CD8-positive, alpha-beta memory T cell (primary cell): Measurements from ENCODE around the gene CCDC88C. TPM values are rescaled to one million over a fixed set of nuclear protein-coding genes. Genes with fewer than 3 reads are reported as not detected.

Experiments used
- CTCF ChIA-PET: fragments of 350-600 bp; sonication (Branson Sonifier 250); formaldehyde crosslinking; loops from one replicate; lab custom pipeline; 2021; ENCODE audit warnings: antibody characterized with exemption; lab: Charles Lee
- POLR2A ChIA-PET: fragments of 350-600 bp; sonication (Branson Sonifier 250); formaldehyde crosslinking; loops from one replicate; lab custom pipeline; 2021; ENCODE audit warnings: antibody characterized with exemption; lab: Charles Lee
- DNase-seq, 5 donors: peaks; one replicate each; pipeline versions ENCODE4 v3.0.0 to v3.0.0-alpha.2; 2020 to 2022; ENCODE audit warnings: mixed read lengths in 1 of 5
- H3K27ac ChIP-seq: one replicate; pipeline ENCODE4 v1.7.0; 2013; ENCODE audit warnings: low read depth, mild to moderate bottlenecking, low read length, moderate library complexity
- H3K27me3 ChIP-seq: 2 replicates; pipeline ENCODE4 v1.7.0; 2013; ENCODE audit warnings: low read length, mild to moderate bottlenecking; ENCODE audit not compliant: insufficient read depth, poor library complexity, severe bottlenecking
- H3K36me3 ChIP-seq: 2 replicates; pipeline ENCODE4 v1.7.0; 2013; ENCODE audit warnings: mild to moderate bottlenecking, low read length, moderate library complexity; ENCODE audit not compliant: insufficient read depth
- H3K4me1 ChIP-seq: 2 replicates; pipeline ENCODE4 v1.7.0; 2013; ENCODE audit warnings: mild to moderate bottlenecking, low read length, moderate library complexity; ENCODE audit not compliant: insufficient read depth
- H3K4me3 ChIP-seq: 2 replicates; pipeline ENCODE4 v1.7.0; 2013; ENCODE audit warnings: mild to moderate bottlenecking, low read length
- H3K9me3 ChIP-seq: 2 replicates; pipeline ENCODE4 v1.7.0; 2013; ENCODE audit warnings: mild to moderate bottlenecking, low read length
- H3K27ac Mint-ChIP-seq, 8 donors: one replicate each; pipeline ENCODE4 v1.8.0; 2020 to 2021; ENCODE audit warnings: mixed read lengths in 8 of 8, mild to moderate bottlenecking in 6 of 8, inconsistent platforms in 3 of 8, moderate library complexity in 3 of 8
- H3K27me3 Mint-ChIP-seq, 2 donors: one replicate each; pipeline ENCODE4 v1.8.0; 2020 to 2021; ENCODE audit warnings: mixed read lengths in 2 of 2, mild to moderate bottlenecking in 1 of 2, moderate library complexity in 1 of 2
- H3K36me3 Mint-ChIP-seq, 3 donors: one replicate each; pipeline ENCODE4 v1.8.0; 2020 to 2021; ENCODE audit warnings: mixed read lengths in 3 of 3, inconsistent platforms in 1 of 3, mild to moderate bottlenecking in 1 of 3
- H3K4me1 Mint-ChIP-seq, 3 donors: one replicate each; pipeline ENCODE4 v1.8.0; 2020 to 2021; ENCODE audit warnings: mixed read lengths in 3 of 3, inconsistent platforms in 1 of 3, mild to moderate bottlenecking in 1 of 3
- H3K4me3 Mint-ChIP-seq, 7 donors: one replicate each; pipeline ENCODE4 v1.8.0; 2020 to 2021; ENCODE audit warnings: mixed read lengths in 7 of 7, mild to moderate bottlenecking in 6 of 7, moderate library complexity in 4 of 7, inconsistent platforms in 2 of 7
- H3K9me3 Mint-ChIP-seq, 5 donors: one replicate each; pipeline ENCODE4 v1.8.0; 2020 to 2022; ENCODE audit warnings: mixed read lengths in 5 of 5, mild to moderate bottlenecking in 3 of 5, moderate library complexity in 2 of 5, inconsistent platforms in 1 of 5
- polyA plus RNA-seq: library from polyadenylated mRNA; unstranded; fragments of 300-500 nt; fragmentation: Illumina TruSeq; gene quantifications from one replicate; pipeline ENCODE4 v1.2.3, GENCODE V29; 2021
- total RNA-seq, 2 experiments: library from RNA; stranded (reverse); gene quantifications; one replicate each; pipeline ENCODE4 v1.2.3, GENCODE V29; 2021

CCDC88C gene
- total and polyA plus RNA-seq, 3 experiments from 2014 or later: 42.3 to 74.1 (median 71.7) TPM

DNA sequence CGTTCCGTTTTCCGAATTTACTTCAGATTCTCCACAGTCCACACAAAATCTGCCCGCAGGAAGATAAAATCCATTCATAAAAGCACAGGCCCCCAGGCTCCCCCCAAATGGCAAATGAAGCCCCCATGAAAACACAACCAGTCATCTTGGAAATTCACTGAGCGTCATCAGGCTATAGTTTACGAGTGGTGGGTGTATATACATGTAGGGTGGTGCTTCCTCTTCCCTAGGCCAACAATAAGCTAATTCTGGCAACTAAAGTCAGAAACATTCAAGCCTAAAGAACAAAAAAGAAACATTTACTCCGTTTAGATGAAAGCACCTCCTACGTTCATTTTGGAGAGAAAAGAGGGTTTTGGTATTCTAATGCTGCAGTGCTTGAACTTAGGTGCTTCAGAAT lies 179.0 kb downstream of the CCDC88C start:
- Mint-ChIP-seq H3K9me3 (no peaks in the 10 kb centered on the region), H3K27ac (peak overlapping the region; percentile 21 to 98 (median 88)), H3K27me3 (peaks cover 0 to under 1% of the 10 kb centered on the region in 2 donors), H3K36me3 (peaks cover 16 to 67% (median 18%) of the 10 kb centered on the region in 3 donors), H3K4me1 (peaks cover 67 to 87% (median 74%) of the 10 kb centered on the region in 3 donors), H3K4me3 (peak overlapping the region in 5 of 7 donors; percentile 26 to 68 (median 47))
- Histone ChIP-seq H3K36me3 (peaks cover 6% of the 10 kb centered on the region), H3K27ac (no peak overlapping the region), H3K4me3 (no peak overlapping the region), H3K27me3 (no peaks in the 10 kb centered on the region), H3K9me3 (no peaks in the 10 kb centered on the region), H3K4me1 (peaks cover 42% of the 10 kb centered on the region)
- ChIA-PET POLR2A (interaction anchor here (0.5 to 1.0 kb wide), 2 partner anchors 11 to 1549 kb away, joined by 3 to 5 read pairs; no protein-coding TSS in a partner anchor), CTCF (interaction anchor here (1.2 to 2.6 kb wide), 2 partner anchors 11 to 12 kb away, joined by 3 to 6 read pairs; no protein-coding TSS in a partner anchor)
- DNase-seq: no peak

GRCh38 chr14:91238085-91238484 lies 179.5 kb downstream of the CCDC88C start:
- Mint-ChIP-seq H3K27ac (peak overlapping the region; percentile 21 to 98 (median 87)), H3K9me3 (no peaks in the 10 kb centered on the region), H3K36me3 (peaks cover 16 to 62% (median 18%) of the 10 kb centered on the region in 3 donors), H3K4me3 (peak overlapping the region in 2 of 7 donors; percentile 33 to 68), H3K27me3 (no peaks in the 10 kb centered on the region), H3K4me1 (peaks cover 62 to 86% (median 69%) of the 10 kb centered on the region in 3 donors)
- Histone ChIP-seq H3K36me3 (peaks cover 6% of the 10 kb centered on the region), H3K27me3 (no peaks in the 10 kb centered on the region), H3K9me3 (no peaks in the 10 kb centered on the region), H3K4me1 (peaks cover 41% of the 10 kb centered on the region), H3K4me3 (no peak overlapping the region), H3K27ac (no peak overlapping the region)
- ChIA-PET CTCF (interaction anchor here (2.6 kb wide), 1 partner anchor 11 kb away, joined by 6 read pairs; no protein-coding TSS in a partner anchor), POLR2A (no interaction called here)
- DNase-seq: no peak

DNA sequence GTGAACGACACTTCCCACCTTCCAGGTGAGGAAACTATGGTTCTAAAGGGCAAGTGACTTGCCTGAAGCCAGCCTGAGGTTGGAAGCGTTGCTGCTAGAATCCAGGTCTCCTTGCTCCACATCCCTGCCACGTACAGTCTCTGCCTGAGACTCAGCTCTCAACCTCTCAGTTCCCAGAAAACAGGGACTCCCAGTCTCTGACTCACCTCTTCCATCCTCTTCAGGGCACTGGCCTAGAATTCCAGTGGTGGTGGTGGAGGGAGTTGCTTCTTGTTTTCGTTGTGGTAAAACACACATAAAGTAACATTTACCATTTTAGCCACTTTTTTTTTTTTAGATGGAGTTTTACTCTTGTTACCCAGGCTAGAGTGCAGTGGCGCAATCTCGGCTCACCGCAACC lies 180.4 kb downstream of the CCDC88C start:
- H3K4me3 Mint-ChIP-seq: peak overlapping the region in 2 of 7 donors; percentile 44 to 49
- H3K4me1 Mint-ChIP-seq: peaks cover 59 to 86% (median 68%) of the 10 kb centered on the region in 3 donors
- no peaks in the 10 kb centered on the region for H3K27me3 ChIP-seq
- DNase-seq: no peak
- H3K4me3 ChIP-seq: no peak overlapping the region
- H3K36me3 ChIP-seq: peaks cover 6% of the 10 kb centered on the region
- no peaks in the 10 kb centered on the region for H3K9me3 ChIP-seq
- no peaks in the 10 kb centered on the region for H3K27me3 Mint-ChIP-seq
- H3K27ac Mint-ChIP-seq: peak overlapping the region in 7 of 8 donors; percentile 56 to 98 (median 86)
- no peaks in the 10 kb centered on the region for H3K9me3 Mint-ChIP-seq
- ChIA-PET CTCF (no interaction called here), POLR2A (no interaction called here)
- H3K27ac ChIP-seq: no peak overlapping the region
- peaks cover 43% of the 10 kb centered on the region for H3K4me1 ChIP-seq
- H3K36me3 Mint-ChIP-seq: peaks cover 16 to 59% (median 18%) of the 10 kb centered on the region in 3 donors

GRCh38 chr14:91235841-91236240 lies 181.8 kb downstream of the CCDC88C start:
- ChIA-PET CTCF (no interaction called here), POLR2A (interaction anchor here (1.0 kb wide), 1 partner anchor 10 kb away, joined by 4 read pairs; no protein-coding TSS in a partner anchor)
- peak overlapping the region in 7 of 8 donors; percentile 29 to 92 (median 72) for H3K27ac Mint-ChIP-seq
- no peak for DNase-seq
- Histone ChIP-seq H3K27ac (no peak overlapping the region), H3K4me1 (peaks cover 43% of the 10 kb centered on the region), H3K27me3 (no peaks in the 10 kb centered on the region), H3K9me3 (no peaks in the 10 kb centered on the region), H3K36me3 (peaks cover 6% of the 10 kb centered on the region), H3K4me3 (no peak overlapping the region)
- no peaks in the 10 kb centered on the region for H3K27me3 Mint-ChIP-seq
- peaks cover 16 to 52% (median 19%) of the 10 kb centered on the region in 3 donors for H3K36me3 Mint-ChIP-seq
- H3K9me3 Mint-ChIP-seq: no peaks in the 10 kb centered on the region
- H3K4me3 Mint-ChIP-seq: peak overlapping the region in 2 of 7 donors; percentile 14 to 58
- H3K4me1 Mint-ChIP-seq: peaks cover 58 to 86% (median 69%) of the 10 kb centered on the region in 3 donors

DNA sequence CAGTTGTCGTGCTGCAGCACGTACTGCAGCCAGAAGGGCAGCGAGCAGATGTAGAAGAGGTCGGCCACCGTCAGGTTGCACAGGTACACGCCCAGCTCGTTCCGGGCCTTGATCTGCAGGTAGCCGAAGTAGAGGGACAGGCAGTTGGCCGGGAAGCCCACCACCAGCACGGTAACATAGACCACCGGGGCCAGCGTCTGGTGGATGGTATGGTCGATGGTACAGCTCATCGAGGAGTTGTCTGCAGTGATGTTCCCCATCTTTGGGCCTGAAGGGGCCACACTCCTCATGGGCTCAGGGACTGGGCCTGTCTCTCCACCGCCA lies 182.9 kb downstream of the CCDC88C start:
- peaks cover 51% of the 10 kb centered on the region for H3K4me1 ChIP-seq
- Mint-ChIP-seq H3K9me3 (no peaks in the 10 kb centered on the region), H3K36me3 (peaks cover 14 to 47% (median 19%) of the 10 kb centered on the region in 3 donors), H3K27me3 (no peaks in the 10 kb centered on the region), H3K4me3 (no peak overlapping the region), H3K27ac (peak overlapping the region in 6 of 8 donors; percentile 15 to 94 (median 42)), H3K4me1 (peaks cover 59 to 86% (median 69%) of the 10 kb centered on the region in 3 donors)
- no peaks in the 10 kb centered on the region for H3K27me3 ChIP-seq
- no peak for DNase-seq
- POLR2A ChIA-PET: interaction anchor here (1.3 kb wide), 1 partner anchor 10 kb away, joined by 5 read pairs; the partner anchor contains the start of gene GPR68
- peaks cover 6% of the 10 kb centered on the region for H3K36me3 ChIP-seq
- CTCF ChIA-PET: interaction anchor here (1.2 kb wide), 1 partner anchor 9 kb away, joined by 4 read pairs; no protein-coding TSS in a partner anchor
- H3K27ac ChIP-seq: no peak overlapping the region
- no peaks in the 10 kb centered on the region for H3K9me3 ChIP-seq
- no peak overlapping the region for H3K4me3 ChIP-seq

- H3K9me3 ChIP-seq: no peaks in the 10 kb centered on the region
- Mint-ChIP-seq H3K27me3 (peaks cover 0 to 1% of the 10 kb centered on the region in 2 donors), H3K9me3 (no peaks in the 10 kb centered on the region), H3K4me1 (peaks cover 60 to 86% (median 69%) of the 10 kb centered on the region in 3 donors), H3K27ac (peak overlapping the region in 5 of 8 donors; percentile 15 to 94 (median 47)), H3K4me3 (no peak overlapping the region), H3K36me3 (peaks cover 12 to 44% (median 16%) of the 10 kb centered on the region in 3 donors)
- H3K4me3 ChIP-seq: no peak overlapping the region
- CTCF ChIA-PET: interaction anchor here (1.1 to 1.2 kb wide), 2 partner anchors 9 to 18 kb away, joined by 3 to 4 read pairs; no protein-coding TSS in a partner anchor
- peaks cover 53% of the 10 kb centered on the region for H3K4me1 ChIP-seq
- H3K27ac ChIP-seq: no peak overlapping the region
- H3K36me3 ChIP-seq: peaks cover 6% of the 10 kb centered on the region
- H3K27me3 ChIP-seq: no peaks in the 10 kb centered on the region
- POLR2A ChIA-PET: interaction anchor here (1.3 to 1.5 kb wide), 2 partner anchors 9 to 10 kb away, joined by 5 read pairs; partner anchors contain the start of gene GPR68
- DNase-seq: no peak
These were observed 183.5 kb downstream of the CCDC88C start for GRCh38 chr14:91233936-91234790.

DNA sequence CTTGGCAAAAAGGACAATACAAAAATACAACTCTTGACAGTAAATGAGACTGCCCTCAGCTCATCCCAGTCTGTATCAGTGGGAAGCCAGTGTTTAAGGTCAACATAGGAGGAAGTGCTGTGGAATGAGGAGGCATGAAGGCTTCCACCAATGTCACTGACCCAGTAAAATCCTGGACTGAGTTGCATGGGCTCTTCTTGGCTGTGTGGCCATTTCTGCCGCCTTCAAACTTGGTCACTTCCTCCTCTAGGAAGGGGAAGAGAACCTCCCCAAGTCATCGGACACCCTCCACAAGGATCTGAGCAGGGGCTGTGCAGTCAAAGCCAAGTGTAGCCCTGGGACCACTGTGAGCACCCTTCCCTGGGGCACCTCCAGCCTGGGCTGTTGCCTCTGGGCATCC lies 185.0 kb downstream of the CCDC88C start:
- H3K9me3 ChIP-seq: no peaks in the 10 kb centered on the region
- POLR2A ChIA-PET: interaction anchor here (1.3 to 1.5 kb wide), 2 partner anchors 10 to 11 kb away, joined by 5 to 6 read pairs; no protein-coding TSS in a partner anchor
- DNase-seq: no peak
- peak overlapping the region; percentile 4 for H3K27ac ChIP-seq
- CTCF ChIA-PET: interaction anchor here (1.0 to 1.2 kb wide), 2 partner anchors 11 to 12 kb away, joined by 3 read pairs; partner anchors contain the start of gene GPR68
- Mint-ChIP-seq H3K27me3 (peaks cover 0 to 1% of the 10 kb centered on the region in 2 donors), H3K27ac (peak overlapping the region; percentile 87 to 99 (median 98)), H3K9me3 (no peaks in the 10 kb centered on the region), H3K36me3 (peaks cover 10 to 31% (median 12%) of the 10 kb centered on the region in 3 donors), H3K4me3 (peak overlapping the region; percentile 35 to 92 (median 62)), H3K4me1 (peaks cover 61 to 86% (median 69%) of the 10 kb centered on the region in 3 donors)
- peak overlapping the region; percentile 10 for H3K4me3 ChIP-seq
- no peaks in the 10 kb centered on the region for H3K36me3 ChIP-seq
- H3K27me3 ChIP-seq: no peaks in the 10 kb centered on the region
- peaks cover 59% of the 10 kb centered on the region for H3K4me1 ChIP-seq
